GM19351 (cell line): ENCODE measurements around the gene ADGRA1.

Experiments used
- ATAC-seq: cut with Tn5 transposase; IDR thresholded peaks from one replicate; pipeline ENCODE4 v1.9.1; 2021; ENCODE audit warnings: mild to moderate bottlenecking, moderate library complexity; ENCODE audit not compliant: unreplicated experiment

The ADGRA1 gene

DNA sequence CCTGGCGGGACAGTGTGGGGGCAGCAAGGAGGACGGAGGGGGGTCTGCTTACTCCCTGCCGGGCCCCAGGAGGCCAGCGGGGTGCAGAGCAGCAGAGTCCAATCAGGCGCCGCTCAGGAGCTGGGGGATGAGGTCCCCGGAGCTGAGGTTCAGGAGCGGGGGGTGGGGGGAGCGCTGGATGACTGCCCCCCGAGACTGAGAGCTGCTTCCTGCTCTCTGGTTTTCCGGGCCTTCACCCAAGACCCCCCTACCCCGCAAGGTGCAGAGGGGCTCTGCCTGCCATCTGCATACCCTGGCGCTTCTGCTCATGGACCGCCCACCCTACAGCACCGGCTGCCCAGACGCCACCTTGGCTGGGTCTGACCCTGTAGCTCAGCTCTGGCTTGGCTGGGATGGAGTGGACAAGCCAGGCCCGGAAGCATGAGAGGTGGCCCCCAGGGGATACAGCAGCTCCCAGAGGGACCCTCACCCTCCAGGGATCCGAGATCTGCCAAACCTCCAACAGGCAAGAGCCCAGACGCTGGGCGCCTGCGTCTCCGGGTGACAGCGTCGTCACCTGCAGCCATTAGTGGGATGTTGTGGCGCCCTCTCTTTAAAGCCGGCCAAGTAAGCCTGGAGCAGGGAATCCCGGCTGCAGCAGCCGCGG is 73.2 kb downstream of the ADGRA1 start:
- no peak for ATAC-seq

DNA sequence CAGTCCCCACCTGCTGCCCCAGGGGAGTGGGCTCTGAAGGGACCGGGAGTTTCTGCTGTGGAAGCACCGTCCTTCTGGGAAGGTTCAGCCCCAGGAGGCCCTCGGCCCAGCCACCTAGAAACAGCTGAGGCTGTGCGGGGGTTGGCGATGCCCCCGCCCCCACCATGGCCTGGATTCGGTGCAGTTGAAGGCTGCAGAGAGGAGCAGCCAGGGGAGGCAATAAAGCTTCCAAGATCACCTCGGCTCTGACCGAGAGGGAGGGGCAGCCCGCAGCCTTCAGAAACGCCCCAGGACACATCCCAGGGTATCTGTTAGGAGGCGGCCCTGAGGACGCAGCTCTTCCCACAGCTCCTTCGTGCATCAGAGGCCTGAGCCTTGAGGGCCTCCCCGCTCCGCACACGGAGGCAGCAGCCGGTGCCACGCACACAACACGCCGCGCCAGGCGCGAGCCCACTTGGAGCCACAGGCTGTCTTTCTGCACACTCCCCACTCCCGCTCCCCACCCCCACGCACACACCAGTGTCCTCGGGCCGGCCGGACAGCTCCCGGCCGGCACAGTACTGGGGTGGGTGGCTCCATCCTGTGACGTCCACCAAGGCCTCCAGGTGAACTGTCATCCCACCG is 73.9 kb downstream of the ADGRA1 start:
- no peak for ATAC-seq

DNA sequence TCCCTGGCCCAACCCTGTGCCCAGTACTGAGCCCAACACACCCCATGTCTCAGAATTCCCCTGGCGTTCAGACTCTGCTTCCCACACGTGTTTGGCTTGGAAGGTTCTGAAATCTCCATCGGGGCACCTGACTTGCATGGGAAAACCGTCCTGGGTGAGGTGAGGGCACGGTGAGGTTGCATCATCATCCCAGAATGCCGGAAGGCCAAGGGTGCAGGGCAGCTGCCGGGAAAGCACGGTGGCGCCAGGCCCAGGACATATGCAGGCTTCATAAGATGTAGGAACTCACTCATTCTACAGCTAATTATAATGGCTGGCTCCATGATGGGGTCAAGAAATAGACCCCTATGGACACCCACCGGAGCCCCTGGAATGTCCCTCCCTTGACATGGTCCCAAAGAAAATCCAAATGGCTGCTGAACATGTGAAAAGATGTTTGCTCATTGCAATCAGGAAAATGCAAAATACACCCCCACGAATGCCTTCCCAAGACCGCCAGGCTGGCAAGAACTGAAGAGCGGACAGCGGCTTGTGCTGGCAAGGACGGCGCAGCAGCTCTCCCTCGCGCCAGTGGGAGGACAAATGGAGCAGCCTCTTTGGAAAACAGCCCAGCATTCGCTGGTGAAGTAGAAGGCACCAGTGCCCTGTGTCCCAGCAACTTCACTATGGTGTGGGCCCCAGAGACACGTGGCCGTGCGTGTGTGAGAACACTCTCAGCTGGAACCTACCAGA is 74.6 kb downstream of the ADGRA1 start:
- ATAC-seq: no peak

DNA sequence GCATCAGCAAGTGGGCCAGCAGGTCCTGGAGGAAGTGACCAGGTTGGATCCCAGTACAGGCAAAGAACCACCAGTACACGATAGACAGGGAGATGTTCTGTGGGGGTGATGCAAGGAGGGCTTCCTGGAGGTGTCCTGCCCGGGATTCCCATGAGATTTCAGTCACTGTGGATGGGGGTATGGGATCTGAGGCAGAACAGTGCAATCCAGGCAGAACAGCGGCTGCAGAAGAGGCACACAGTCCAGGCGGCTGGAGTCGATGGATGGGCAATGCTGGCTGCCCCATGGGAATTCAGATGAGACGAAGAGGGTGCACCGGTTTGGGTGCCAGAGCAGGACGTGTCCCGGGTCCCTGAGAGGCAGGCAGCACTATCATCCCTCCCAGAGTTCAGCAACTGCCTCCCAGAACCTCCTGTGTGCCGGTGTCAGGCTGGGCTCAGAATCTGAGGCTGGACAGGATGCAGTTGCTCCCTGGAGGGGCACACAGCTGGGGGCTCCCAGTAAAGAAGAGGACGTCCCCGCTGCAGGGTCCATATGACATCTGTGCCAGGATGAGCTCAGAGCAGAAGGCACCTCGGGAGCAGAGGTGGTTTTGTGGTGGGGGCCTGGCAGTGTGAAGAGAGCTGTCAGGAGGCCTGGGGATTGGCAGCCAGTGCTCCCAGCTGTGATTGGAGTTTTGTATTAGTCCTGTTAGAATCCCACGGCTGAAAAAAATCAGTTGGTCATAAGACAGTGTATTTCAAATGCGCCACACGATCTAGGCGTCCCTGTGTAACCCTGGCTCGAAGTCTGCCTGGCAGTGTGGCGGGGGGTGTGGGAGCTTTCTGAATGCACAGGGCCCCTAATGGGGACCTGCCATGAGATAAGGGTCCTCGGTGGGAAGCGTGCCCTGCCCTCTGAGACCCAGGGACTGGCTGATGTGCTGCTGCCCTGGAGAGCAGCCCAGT is 75.5 kb downstream of the ADGRA1 start:
- no peak for ATAC-seq

DNA sequence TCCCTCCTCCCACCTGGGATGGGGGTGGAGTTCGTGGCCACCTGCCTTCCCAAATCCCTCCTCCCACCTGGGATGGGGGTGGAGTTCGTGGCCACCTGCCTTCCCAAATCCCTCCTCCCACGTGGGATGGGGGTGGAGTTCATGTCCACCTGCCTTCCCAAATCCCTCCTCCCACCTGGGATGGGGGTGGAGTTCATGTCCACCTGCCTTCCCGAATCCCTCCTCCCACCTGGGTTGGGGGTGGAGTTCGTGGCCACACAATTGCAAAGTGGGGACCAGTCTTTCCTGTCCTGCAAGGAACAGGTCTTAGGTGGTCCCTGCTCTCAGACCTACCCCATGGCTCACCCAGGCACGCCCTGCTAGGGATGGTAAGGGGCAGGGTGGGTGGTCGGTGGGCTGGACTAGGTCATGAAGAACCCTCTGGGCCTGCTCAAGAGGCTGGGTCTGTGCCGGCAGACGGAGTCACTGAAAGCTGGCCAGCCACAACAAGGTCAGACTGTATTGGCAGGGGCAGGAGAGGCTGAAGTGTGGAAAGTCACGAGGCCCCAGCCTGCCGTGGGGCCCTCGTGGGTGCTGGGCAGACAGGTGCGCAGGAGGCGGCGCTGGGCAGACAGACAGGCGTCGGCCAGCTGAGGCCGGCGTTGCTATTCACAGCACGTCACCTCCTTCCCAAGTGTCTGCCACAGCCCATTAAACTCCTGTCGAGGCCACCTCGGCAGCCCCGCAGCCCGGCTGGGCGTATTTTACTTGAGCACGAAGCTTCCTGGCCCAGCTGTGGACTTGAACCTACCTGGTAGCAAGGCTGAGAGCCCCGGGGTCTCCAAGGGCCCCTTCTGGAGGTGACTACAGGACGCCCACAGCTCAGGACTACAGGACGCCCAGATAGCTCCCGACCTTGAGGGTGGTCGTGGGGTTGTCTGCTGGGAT is 76.4 kb downstream of the ADGRA1 start:
- ATAC-seq: no peak

DNA sequence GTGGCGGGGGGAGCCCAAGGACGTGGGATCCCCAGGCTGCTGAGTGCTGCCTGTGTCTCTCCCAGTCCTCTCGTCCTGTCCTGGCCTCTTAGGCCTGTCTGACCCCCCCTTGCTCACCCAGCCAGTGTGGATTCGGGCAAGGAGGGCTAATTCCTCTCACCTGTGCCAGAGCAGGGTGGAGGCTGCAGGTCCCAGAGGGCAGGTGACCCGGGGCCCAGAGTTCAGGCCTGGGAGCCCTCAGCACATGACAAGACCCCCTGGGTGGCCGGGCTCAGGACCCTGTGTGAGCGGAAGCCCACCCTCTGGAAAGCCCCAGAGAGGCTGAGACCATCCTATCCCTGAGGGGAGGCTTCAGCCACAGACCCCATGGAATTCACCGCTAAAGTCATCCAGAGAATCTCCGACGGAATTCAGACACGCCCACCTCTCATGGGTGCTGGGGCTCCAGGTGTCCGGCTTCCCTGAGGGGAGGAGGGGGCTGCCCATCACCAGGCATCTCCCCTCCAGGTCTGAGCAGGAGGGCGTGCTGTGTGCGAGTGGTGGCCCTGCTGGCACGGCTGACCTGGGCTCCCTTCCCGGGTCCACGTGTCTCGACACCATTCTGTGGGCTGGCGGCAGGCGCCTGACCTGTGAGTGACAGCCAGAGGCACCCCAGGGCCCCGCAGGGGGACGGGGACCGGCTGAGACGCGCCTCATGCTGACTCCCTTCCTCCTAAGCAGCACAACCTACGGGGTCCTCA is 77.3 kb downstream of the ADGRA1 start:
- no peak for ATAC-seq

DNA sequence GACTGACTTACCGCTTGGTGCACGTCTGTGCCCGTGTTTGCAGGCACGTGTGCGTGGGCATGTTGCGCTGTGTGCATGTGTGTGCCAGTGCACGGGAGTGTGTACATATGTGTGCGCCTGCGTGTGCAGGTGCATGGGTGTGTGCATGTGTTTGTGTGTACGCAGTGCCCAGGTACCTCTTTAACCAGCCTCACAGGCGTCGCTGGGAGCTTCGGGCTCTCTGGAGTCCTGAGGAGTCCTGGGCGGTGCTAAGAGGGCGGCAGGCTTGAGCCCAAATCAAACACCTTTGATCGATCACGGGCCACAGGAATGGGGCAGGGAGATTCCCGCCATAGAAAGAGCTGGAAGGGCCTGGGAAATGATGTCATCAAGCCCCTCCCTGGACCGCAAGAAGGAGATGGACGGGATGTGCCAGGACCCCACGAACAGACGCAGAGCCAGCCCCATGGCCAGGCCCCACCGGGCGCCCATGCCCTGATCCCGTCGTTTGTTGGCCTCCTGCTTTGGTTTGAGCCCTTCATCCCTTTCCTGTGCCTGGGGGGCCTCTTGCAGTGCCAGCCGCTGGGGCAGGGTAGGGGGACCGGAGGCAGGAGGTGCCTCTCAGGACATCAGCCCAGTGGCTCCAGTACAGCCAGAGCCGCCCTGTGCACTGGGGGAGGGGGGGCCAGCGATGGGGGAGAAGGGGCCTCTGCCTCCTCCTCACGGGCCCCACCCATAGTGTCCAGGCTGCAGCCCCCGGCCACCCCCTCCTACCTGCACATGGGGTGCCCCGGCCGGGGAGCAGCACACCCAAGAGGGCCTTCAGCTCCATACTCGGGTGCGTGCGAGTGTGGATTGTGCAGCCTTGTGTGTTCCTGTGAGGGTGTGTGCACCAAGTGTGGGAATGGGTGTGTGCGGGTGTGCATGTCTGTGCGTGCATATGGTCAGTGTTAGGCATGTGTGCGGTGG is 78.1 kb downstream of the ADGRA1 start:
- no peak for ATAC-seq

DNA sequence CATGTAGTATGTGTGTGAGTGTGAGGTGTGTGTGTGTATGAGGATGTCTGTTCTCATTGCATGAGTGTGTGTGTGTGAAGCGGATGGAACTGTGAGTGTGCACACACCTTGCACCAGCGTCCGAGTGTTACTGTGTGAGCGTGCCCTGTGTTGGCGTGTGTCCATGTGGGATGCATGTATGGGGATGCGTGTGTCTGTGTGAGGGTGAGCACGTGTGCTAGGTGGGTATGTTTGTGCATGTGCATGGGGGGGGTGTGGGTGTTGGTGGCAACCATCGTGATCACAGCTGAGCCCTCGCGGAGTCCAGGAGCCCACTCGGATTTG is 78.7 kb downstream of the ADGRA1 start:
- no peak for ATAC-seq

DNA sequence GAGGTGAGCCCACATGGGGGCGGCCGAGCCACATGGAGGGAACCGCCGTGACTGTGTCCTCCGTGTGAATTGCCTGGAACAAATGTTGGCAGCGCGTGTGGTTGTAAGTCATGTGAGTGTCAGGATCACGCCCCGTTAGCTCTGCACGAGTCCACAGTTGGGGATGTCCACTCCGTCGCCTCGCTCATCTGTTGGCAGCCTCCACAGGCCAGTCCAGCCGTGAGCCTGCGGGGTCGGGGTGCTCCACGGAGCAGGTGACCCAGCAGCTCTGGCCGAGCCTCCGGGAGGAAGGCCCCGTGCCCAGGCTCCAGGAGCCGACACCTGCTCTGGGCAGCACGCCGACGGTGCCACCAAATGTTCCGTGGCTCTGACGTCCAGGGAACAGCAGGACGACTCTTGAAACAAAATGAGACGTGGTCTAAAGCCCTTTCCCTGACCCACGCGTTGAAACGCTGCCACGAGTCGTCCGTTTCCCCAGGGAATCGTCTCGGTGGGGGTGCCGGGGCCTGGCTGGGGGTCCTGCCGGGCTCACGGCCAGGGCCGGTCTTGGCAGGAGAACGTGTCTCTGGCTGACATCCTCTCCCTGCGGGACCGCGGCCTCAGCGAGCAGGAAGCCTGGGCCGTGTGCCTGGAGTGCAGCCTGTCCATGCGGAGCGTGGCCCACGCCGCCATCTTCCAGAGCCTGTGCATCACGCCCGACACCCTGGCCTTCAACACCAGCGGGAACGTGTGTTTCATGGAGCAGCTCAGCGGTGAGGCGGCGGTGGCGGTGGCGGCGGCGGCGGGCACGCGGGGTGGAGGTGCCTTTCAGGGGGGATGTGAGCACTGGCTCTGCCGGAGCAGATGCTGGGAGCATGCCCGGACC is 79.3 kb downstream of the ADGRA1 start:
- ATAC-seq: no peak

DNA sequence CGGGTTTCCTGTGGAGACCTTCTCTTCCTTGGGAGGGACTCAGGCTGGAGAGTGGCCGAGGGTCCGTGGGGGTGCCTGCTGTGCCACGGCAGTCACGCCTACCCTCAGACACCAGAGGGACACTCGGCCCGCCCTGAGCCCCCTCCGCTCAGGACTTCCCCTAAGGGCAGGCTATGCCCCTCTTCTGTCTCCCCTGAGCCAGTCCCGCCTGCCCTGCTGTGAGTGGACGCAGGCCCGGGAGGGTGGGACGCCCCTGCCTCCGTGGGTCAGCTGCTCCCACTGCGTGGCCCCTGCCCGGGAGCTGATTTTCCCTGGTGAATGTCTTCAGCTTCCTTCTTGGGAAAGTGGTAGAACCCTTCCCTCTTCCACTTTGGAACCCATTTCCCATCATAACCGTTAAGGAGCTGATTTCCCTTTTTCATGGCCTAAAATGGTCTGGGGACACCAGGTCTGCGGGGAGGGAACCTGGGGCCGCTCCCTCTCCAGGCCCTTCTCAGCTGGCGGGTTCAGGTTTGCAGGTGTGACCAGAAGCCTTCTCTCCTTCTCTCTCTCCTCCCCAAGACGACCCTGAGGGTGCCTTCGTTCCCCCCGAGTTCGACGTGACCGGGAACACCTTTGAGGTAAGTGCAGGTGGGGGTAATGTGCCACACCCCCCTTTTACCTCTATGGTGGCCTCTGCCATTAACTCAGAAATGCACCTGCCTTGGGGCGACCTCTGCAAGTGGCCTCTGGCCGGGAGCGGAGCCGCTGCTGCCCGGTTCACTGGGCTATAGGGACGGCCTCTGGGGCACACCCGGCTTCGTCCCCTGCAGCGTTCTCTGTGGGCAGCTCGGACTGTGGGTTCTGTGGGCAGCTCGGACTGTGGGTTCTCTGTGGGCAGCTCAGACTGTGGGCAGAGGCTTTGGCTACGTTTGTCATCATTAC is 80.2 kb downstream of the ADGRA1 start:
- no peak for ATAC-seq

DNA sequence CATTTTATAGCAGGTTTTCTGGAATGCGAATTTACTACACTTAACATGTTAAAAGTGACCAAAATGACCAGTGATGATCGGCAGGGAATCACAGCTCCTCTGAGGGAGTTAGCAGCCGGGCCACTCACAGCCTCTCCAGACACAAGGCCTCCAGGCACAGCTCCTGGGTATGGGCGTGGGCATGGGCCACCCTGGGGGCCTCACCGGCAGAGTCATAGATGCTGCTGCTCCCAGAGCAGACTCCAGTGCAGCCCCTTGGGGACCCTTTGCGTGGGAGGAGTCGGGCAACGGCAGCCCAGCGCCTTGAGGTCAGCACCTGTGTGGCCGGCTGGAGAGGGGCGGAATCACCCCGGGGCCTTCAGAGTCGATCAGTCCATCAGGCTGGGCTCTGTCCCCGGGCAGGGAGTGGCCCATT is 80.9 kb downstream of the ADGRA1 start:
- ATAC-seq: no peak

DNA sequence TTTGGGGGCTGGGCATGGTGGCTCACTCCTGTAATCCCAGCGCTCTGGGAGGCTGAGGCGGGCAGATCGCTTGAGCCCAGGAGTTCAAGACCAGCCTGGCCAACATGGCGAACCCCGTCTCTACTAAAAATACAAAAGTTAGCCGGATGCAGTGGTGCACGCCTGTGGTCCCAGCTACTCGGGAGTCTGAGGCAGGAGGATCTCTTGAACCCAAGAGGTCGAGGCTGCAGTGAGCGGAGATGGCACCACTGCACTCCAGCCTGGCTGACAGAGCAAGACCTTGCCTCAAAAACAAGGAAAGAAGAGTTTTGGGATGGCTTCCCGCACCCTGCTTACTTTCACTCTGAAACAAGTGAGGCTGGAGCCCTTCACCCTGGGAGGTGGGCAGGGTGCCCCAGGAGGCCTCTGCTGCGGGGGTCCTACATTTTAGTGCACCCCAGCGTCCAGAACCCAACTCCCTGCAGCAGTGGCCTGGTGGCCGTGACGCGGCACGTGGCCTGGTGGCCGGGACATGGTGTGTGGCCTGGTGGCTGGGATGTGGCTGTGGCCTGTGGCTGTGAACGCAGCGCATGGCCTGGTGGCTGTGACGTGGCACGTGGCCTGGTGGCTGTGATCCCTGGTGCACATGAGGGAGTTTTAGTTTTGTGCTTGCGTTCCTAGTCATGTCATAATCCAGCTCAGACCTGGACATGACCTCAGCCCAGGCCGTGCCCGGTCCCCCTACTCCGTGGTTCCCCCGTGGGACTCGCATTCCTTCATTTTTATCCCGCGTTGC is 81.6 kb downstream of the ADGRA1 start:
- no peak for ATAC-seq

DNA sequence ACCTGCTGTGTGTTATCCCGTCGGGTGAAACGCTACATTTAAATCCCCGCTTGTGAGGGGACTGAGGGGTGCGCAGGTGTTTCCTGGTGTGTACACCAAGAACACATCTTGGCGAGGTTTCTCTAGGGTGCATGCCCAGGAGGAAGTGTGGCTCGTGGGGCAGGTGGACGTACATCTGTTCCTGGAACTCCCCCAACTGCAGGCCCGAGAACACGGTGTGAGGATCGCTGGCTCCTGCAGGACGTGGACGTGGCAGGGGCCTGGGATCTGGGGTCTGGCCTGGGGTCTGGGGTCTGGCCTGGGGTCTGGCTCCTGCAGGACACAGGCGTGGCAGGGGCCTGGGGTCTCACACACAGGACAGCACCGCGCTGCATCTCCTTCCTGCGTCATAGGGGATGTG is 82.4 kb downstream of the ADGRA1 start:
- ATAC-seq: no peak

DNA sequence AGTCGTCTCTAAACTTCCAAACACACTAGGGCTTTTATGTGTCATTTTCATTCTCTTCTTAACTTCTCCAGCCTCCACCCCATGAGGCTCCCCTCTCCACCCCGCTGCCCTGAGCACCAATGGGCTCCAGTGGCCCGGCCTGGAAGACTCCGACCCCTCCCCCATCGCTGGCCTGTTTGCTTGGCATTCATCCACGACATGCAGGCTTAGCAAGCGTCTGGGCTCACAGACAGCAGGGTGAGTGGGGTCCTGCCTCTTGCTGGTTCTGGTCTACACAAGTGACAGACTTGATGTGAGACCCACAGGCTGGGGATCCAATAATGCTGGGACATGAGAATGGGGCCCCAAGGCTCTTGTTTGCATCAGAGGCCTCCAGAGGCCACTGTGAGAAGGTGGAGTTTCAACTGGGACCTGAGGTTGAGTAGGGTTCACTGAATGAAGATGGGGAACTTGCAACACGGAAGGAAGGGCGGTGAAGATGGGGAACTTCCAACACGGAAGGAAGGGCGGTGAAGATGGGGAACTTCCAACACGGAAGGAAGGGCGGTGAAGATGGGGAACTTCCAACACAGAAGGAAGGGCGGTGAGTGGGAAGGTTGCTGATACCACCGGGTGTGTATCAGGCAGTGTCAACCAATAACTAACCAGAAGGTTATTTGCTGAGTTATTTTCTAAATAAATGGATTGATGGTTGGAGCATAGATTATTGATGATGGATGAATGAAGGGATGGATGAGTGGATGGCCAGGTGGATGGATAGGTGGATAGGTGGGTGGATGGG is 86.3 kb downstream of the ADGRA1 start:
- ATAC-seq: no peak

DNA sequence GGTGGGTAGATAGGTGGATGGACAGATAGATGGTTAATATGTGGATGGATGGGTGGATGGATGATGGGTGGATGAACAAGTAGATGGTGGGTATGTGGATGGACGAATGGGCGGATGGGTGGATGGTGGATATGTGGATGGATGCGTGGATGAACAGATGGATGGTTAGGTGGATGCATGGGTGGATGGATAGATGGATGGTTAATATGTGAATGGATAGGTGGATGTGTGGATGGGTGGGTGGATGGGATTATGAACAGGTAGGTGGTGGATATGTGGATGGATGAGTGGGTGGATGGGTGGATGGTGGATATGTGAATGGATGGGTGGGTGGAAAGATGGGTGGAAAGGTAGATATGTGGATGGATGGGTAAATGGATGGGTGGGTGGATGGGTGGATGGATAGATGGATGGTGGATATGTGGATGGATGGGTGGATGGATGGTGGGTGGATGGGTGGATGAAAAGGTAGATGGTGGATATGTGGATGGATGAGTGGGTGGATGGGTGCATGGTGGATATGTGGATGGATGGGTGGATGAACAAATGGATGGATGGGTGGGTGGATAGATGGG is 87.1 kb downstream of the ADGRA1 start:
- ATAC-seq: no peak
